Endothelial cell (in vitro differentiated cells): ENCODE data around the gene NHERF1. TPM values are rescaled to one million over a fixed set of nuclear protein-coding genes. Genes with fewer than 3 reads are reported as not detected.

Source experiments
- DNase-seq: peaks from one replicate; pipeline ENCODE4 v3.0.0; 2021; ENCODE audit warnings: low spot score
- H3K27ac Mint-ChIP-seq: one replicate; pipeline ENCODE4 v1.8.0; 2021; ENCODE audit warnings: mixed read lengths, inconsistent platforms; ENCODE audit not compliant: unreplicated experiment
- H3K27me3 Mint-ChIP-seq: one replicate; pipeline ENCODE4 v1.8.0; 2021; ENCODE audit warnings: mild to moderate bottlenecking, moderate library complexity, mixed read lengths, inconsistent platforms; ENCODE audit not compliant: unreplicated experiment
- H3K36me3 Mint-ChIP-seq: one replicate; pipeline ENCODE4 v1.8.0; 2021; ENCODE audit warnings: mild to moderate bottlenecking, low read depth, mixed read lengths, inconsistent platforms; ENCODE audit not compliant: unreplicated experiment
- H3K4me1 Mint-ChIP-seq: one replicate; pipeline ENCODE4 v1.8.0; 2021; ENCODE audit warnings: mild to moderate bottlenecking, mixed read lengths, inconsistent platforms; ENCODE audit not compliant: unreplicated experiment
- H3K4me3 Mint-ChIP-seq: one replicate; pipeline ENCODE4 v1.8.0; 2021; ENCODE audit warnings: mild to moderate bottlenecking, mixed read lengths, inconsistent platforms; ENCODE audit not compliant: unreplicated experiment
- H3K9me3 Mint-ChIP-seq: one replicate; pipeline ENCODE4 v1.8.0; 2021; ENCODE audit warnings: mixed read lengths, inconsistent platforms; ENCODE audit not compliant: unreplicated experiment
- total RNA-seq: library from RNA; stranded (reverse); fragmentation: NEBNext Ultra II Directional; extraction: Animal tissue kit (Norgen Biotek cat#: 25700); gene quantifications from one replicate; pipeline ENCODE4 v1.2.1, GENCODE V29; 2021; ENCODE audit not compliant: unreplicated experiment
- TF ChIP-seq, protein P1 (sequence below): fragments of 200-600 bp; sonication (generic); IDR thresholded peaks from one replicate; pipeline ENCODE4 v1.5.0; 2021; ENCODE audit warnings: antibody characterized with exemption; ENCODE audit not compliant: unreplicated experiment

The NHERF1 gene
- total RNA-seq, 1 donor from 2014 or later, result 30.5 TPM

DNA sequence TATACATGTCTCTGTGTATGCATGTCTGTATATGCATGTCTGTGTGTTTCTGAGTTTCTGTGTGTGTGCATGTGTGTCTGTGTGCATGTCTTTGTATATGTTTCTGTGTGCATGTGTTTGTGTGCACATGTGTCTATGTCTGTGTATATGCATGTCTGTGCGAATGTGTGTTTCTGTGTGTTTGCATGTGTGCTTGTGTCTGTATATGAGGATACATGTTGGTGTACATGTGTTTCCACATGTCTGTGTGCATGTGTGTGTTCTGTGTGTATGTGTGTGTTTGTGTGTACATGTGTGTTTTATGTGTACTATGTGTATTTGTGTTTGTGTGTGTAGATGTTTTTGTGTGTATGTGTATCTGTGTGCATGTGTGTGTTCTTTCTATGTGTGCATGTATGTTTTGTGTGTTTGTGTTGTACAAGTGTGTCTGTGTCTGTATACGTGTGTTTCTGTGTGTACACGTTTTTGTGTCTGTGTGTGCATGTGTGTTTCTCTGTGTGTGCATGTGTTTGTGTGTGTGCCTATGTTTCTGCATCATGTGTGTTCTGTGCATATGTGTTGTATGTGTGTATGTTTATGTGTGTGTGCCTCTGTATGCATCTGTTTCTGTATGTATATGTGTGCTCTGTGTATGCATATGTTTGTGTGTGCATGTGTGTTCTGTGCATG lies 20.3 kb upstream of the NHERF1 start:
- Mint-ChIP-seq H3K4me3 (no peak overlapping the region), H3K27ac (no peak overlapping the region), H3K36me3 (no peaks in the 10 kb centered on the region), H3K9me3 (no peaks in the 10 kb centered on the region), H3K27me3 (peaks cover 2% of the 10 kb centered on the region), H3K4me1 (no peaks in the 10 kb centered on the region)
- TF ChIP-seq, protein P1, sequence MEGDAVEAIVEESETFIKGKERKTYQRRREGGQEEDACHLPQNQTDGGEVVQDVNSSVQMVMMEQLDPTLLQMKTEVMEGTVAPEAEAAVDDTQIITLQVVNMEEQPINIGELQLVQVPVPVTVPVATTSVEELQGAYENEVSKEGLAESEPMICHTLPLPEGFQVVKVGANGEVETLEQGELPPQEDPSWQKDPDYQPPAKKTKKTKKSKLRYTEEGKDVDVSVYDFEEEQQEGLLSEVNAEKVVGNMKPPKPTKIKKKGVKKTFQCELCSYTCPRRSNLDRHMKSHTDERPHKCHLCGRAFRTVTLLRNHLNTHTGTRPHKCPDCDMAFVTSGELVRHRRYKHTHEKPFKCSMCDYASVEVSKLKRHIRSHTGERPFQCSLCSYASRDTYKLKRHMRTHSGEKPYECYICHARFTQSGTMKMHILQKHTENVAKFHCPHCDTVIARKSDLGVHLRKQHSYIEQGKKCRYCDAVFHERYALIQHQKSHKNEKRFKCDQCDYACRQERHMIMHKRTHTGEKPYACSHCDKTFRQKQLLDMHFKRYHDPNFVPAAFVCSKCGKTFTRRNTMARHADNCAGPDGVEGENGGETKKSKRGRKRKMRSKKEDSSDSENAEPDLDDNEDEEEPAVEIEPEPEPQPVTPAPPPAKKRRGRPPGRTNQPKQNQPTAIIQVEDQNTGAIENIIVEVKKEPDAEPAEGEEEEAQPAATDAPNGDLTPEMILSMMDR, result no peak
- no peak for DNase-seq

DNA sequence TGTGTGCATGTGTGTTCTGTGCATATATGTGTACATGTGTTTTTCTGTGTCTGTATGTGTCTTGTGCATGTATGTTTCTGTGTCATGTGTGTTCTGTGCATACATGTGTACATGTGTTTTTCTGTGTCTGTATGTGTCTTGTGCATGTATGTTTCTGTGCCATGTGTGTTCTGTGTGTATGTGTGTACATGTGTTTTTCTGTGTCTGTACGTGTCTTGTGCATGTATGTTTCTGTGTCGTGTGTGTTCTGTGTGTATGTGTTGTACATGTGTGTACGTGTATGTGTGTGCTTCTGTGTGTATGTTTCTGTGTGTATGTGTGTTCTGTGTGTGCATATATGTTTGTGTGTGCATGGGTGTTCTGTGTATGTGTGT lies 19.7 kb upstream of the NHERF1 start:
- DNase-seq, result no peak
- TF ChIP-seq, protein P1, result no peak
- no peak overlapping the region for H3K27ac Mint-ChIP-seq
- H3K9me3 Mint-ChIP-seq, result no peaks in the 10 kb centered on the region
- H3K27me3 Mint-ChIP-seq, result peaks cover 2% of the 10 kb centered on the region
- no peaks in the 10 kb centered on the region for H3K36me3 Mint-ChIP-seq
- no peaks in the 10 kb centered on the region for H3K4me1 Mint-ChIP-seq
- H3K4me3 Mint-ChIP-seq, result no peak overlapping the region

DNA sequence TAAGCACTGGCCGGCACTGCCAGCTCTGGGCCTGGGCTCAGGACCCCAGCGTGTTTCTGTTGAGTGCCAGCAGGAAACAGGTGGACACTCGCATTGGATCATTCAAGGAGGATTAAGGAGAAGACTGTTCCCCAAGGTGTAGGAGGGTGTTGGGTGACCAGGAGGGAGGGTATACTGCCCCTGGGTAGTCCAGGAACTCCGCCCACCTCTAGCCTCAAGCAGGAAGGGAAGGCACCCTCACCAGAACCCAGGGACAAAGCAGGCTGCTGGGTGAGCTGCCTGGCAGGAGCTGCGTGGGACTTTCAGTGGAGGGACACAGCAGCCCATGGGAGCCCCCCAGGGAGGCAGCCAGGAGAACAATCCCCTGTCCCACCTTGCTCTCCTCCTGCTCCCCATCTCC lies 19.1 kb upstream of the NHERF1 start:
- Mint-ChIP-seq H3K9me3 (no peaks in the 10 kb centered on the region), H3K36me3 (no peaks in the 10 kb centered on the region), H3K4me1 (no peaks in the 10 kb centered on the region), H3K27ac (no peak overlapping the region), H3K4me3 (no peak overlapping the region), H3K27me3 (peaks cover 2% of the 10 kb centered on the region)
- no peak for DNase-seq
- TF ChIP-seq, protein P1, result no peak

GRCh38 chr17:74729866-74730265 lies 18.6 kb upstream of the NHERF1 start:
- no peaks in the 10 kb centered on the region for H3K9me3 Mint-ChIP-seq
- H3K4me3 Mint-ChIP-seq, result no peak overlapping the region
- no peaks in the 10 kb centered on the region for H3K4me1 Mint-ChIP-seq
- peaks cover 3% of the 10 kb centered on the region for H3K27me3 Mint-ChIP-seq
- DNase-seq, result no peak
- TF ChIP-seq, protein P1, result no peak
- no peaks in the 10 kb centered on the region for H3K36me3 Mint-ChIP-seq
- no peak overlapping the region for H3K27ac Mint-ChIP-seq

GRCh38 chr17:74730491-74731346 lies 17.7 kb upstream of the NHERF1 start:
- TF ChIP-seq, protein P1, result no peak
- Mint-ChIP-seq H3K9me3 (no peaks in the 10 kb centered on the region), H3K27ac (no peak overlapping the region), H3K4me1 (no peaks in the 10 kb centered on the region), H3K27me3 (peaks cover 5% of the 10 kb centered on the region), H3K4me3 (no peak overlapping the region), H3K36me3 (no peaks in the 10 kb centered on the region)
- no peak for DNase-seq
